ENCODE measurements around the gene VPS37D.
A peak's percentile ranks its signal among the peaks of the same experiment; 100 is the strongest.

The VPS37D gene

DNA sequence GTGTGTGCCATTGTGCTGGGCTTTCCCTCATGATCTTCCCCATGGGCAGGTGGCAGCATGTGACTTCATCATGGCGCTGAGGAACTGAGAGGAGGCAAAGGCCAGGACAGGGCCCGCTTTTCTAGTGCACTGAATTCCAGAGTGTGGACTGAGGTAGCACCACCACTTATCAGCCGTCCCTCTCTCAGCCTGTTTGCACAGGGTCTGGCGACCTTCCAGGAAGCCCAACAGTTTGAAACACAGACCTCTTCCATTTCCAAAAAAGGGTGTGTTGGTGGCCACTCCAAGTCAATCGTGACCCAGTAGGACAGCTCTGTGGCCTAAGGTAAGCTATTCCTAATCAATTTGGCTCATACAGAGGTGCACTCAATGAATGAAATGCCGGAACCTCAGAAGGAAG lies 11.2 kb downstream of the VPS37D start:
- no peak overlapping the region for H3K27ac ChIP-seq
- H3K4me2 ChIP-seq = no peak overlapping the region
- TF ChIP-seq Cebpa-rat (IDR thresholded peaks at IDR 0.05) = no peak
- peaks cover 7 to 39% (median 23%) of the 10 kb centered on the region in 11 experiments; a peak in 18 of 22 replicates for H3K36me3 ChIP-seq
- H4K20me1 ChIP-seq = peaks cover 0 to 65% (median 45%) of the 10 kb centered on the region in 11 experiments; a peak in 18 of 22 replicates
- H3K9me3 ChIP-seq (replicated peaks in 1 of 11) = no peaks in the 10 kb centered on the region
- H3K4me3 ChIP-seq = no peak overlapping the region
- H3K4me1 ChIP-seq = peaks cover 21 to 31% (median 27%) of the 10 kb centered on the region in 10 experiments
- H3K9ac ChIP-seq = no peak overlapping the region
- H3K27me3 ChIP-seq = no peaks in the 10 kb centered on the region

DNA sequence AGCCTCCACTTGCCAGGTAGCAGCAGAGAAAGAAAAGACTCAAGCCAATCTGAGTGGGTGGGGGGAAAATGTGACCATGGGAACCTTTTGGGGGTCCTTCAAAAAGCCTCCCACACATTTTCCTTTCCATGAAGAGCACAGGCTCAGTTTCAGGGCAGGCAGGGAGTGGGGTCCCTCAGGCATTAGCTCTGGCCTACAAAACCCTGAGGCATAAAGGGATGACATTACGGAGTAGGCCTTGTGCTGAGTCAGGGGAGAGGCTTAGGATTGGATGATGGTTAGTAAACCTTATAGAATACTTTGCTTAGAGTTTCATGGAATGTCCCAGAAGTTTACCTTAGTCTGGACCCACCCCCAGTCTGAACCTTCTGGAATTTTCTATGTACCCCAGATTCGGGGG lies 12.1 kb downstream of the VPS37D start:
- Histone ChIP-seq H3K36me3 (peaks cover 7 to 39% (median 23%) of the 10 kb centered on the region in 11 experiments; a peak in 18 of 22 replicates), H3K4me1 (peaks cover 29 to 39% (median 33%) of the 10 kb centered on the region in 10 experiments), H3K9ac (peak overlapping the region in 5 of 11 experiments; percentile 0 to 49 (median 15); a peak in 5 of 22 replicates), H3K9me3 (replicated peaks in 1 of 11) (no peaks in the 10 kb centered on the region), H3K4me2 (no peak overlapping the region), H3K4me3 (no peak overlapping the region), H3K27me3 (no peaks in the 10 kb centered on the region), H4K20me1 (peaks cover 0 to 69% (median 47%) of the 10 kb centered on the region in 11 experiments; a peak in 18 of 22 replicates), H3K27ac (0 out of 22 replicates have a peak overlapping the region, but pooled peaks of 1 of the 11 experiments have one; percentile 21)
- TF ChIP-seq Cebpa-rat (IDR thresholded peaks at IDR 0.05) = no peak

DNA sequence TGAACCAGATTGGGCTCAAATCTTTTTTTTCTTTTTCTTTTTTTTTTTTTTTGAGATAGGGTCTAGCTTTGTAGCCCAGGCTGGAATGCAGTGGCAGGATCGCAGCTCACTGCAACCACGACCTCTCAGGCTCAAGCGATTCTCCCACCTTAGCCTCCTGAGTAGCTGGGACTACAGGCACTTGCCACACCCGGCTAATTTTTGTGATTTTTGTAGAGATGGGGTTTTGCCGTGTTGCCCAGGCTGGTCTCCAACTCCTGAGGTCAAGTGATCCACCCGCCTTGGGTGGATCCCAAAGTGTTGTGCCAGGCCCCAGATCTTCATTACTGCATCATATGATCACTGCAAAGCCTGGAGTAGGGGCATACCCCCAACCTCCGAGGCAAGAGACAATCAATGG lies 12.9 kb downstream of the VPS37D start:
- peaks cover 0 to 71% (median 50%) of the 10 kb centered on the region in 11 experiments; a peak in 18 of 22 replicates for H4K20me1 ChIP-seq
- H3K4me3 ChIP-seq = no peak overlapping the region
- no peaks in the 10 kb centered on the region for H3K9me3 ChIP-seq (replicated peaks in 1 of 11)
- H3K4me2 ChIP-seq = peak overlapping the region; percentile 84 to 99 (median 98); a peak in 17 of 22 replicates
- H3K9ac ChIP-seq = peak overlapping the region in 4 of 11 experiments; percentile 6 to 96 (median 70); a peak in 2 of 22 replicates
- peaks cover 29 to 47% (median 41%) of the 10 kb centered on the region in 10 experiments for H3K4me1 ChIP-seq
- H3K27ac ChIP-seq = no peak overlapping the region
- no peak for TF ChIP-seq Cebpa-rat (IDR thresholded peaks at IDR 0.05)
- peaks cover 7 to 45% (median 23%) of the 10 kb centered on the region in 11 experiments; a peak in 18 of 22 replicates for H3K36me3 ChIP-seq
- no peaks in the 10 kb centered on the region for H3K27me3 ChIP-seq

DNA sequence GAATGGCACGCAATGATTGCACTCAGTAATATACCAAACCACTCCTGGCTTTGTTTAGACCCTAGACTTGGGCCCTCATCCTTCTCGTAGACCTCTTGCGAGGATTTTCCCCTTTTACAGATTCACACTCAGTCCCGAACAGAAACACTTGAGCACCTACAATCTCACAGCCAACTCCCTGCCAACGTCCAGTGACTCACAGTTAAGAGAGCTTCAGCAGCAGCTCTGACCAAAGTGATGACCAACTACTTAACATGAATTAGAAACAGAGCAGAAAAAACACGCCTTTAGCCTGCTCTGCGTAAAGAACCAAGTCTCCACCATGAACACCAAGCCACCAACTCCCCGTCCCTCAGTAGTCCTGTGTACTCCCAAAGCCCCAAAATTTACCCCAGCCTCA lies 13.4 kb downstream of the VPS37D start:
- Histone ChIP-seq H3K27me3 (no peaks in the 10 kb centered on the region), H3K4me1 (peaks cover 29 to 47% (median 41%) of the 10 kb centered on the region in 10 experiments), H3K4me2 (peak overlapping the region; percentile 84 to 99 (median 98)), H3K9me3 (replicated peaks in 1 of 11) (no peaks in the 10 kb centered on the region), H3K9ac (peak overlapping the region in 7 of 11 experiments; percentile 92 to 96 (median 94); a peak in 11 of 22 replicates), H3K27ac (no peak overlapping the region), H4K20me1 (peaks cover 0 to 71% (median 52%) of the 10 kb centered on the region in 11 experiments; a peak in 18 of 22 replicates), H3K36me3 (peaks cover 7 to 49% (median 27%) of the 10 kb centered on the region in 11 experiments; a peak in 19 of 22 replicates), H3K4me3 (no peak overlapping the region; a peak in 2 of 20 replicates)
- no peak for TF ChIP-seq Cebpa-rat (IDR thresholded peaks at IDR 0.05)

DNA sequence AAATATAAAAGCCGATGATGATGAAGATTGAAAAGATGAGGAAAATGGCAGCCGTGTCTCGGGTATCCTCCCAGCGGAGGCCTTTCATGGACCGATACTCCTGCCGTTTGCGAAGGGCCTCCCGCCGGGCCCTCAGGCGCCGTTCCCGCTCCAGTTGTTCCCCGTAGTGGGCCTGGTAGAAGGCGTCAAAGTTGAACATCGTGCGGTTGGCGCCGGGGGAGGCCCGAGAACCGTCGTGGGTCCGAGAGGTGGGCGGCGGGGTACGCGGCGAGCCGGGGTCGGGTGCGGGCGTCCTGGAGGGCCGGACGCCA lies 15.1 kb downstream of the VPS37D start:
- Histone ChIP-seq H3K9me3 (replicated peaks in 1 of 11) (no peaks in the 10 kb centered on the region), H3K27me3 (no peaks in the 10 kb centered on the region), H3K9ac (peak overlapping the region; percentile 85 to 96 (median 92)), H3K4me2 (peak overlapping the region; percentile 84 to 99 (median 98)), H3K4me1 (peaks cover 29 to 47% (median 41%) of the 10 kb centered on the region in 10 experiments), H3K27ac (peak overlapping the region; percentile 79 to 93 (median 87)), H4K20me1 (peaks cover 0 to 83% (median 67%) of the 10 kb centered on the region in 11 experiments; a peak in 18 of 22 replicates), H3K36me3 (peaks cover 24 to 64% (median 43%) of the 10 kb centered on the region in 11 experiments), H3K4me3 (peak overlapping the region; percentile 78 to 99 (median 92))
- TF ChIP-seq Cebpa-rat (IDR thresholded peaks at IDR 0.05) = no peak

DNA sequence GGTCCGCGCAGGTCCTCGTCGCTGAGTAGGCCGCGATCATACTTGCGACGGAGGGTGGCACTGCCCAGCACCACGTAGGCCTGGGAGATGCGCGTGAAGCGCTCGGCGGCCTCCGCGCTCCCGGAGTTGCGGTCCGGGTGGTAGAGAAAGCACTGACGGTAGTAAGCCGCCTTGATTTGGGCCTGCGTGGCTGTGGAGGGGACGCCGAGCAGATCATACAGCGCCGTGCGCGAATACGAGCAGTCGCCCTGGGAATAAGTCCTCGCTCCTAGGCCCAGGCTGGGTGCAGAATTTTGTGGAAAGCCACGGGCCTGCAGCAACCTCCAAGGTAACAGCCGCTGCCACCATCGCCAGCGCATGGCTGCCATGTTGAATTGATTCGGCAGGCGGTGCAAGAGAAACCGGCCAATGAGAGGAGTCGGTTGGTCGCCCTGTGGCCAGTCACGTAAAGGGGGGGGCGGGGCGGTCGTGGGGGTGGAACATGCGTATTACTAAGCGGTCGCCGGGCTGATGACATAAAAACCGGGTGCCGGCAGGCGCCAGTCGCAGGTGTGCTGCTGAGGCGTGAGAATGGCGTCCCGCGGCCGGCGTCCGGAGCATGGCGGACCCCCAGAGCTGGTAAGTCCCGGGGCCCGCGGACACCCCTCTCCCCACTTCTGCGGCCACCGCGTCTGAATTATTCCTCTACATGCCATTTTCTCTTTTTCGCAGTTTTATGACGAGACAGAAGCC lies 15.6 kb downstream of the VPS37D start, which contains the start of the genes BUD23 and DNAJC30:
Gene BUD23 (plus strand): TSS at position 542 of the 732 bp plus-strand sequence. CDS start 29 bp downstream, at position 571.
Gene DNAJC30 (minus strand): TSS at position 398 of the 732 bp plus-strand sequence. CDS start 30 bp downstream, at position 368.
- no peaks in the 10 kb centered on the region for H3K9me3 ChIP-seq (replicated peaks in 1 of 11)
- peaks cover 29 to 48% (median 41%) of the 10 kb centered on the region in 10 experiments for H3K4me1 ChIP-seq
- peak within 1 kb of the TSS; percentile 78 to 99 (median 92) for H3K4me3 ChIP-seq
- H3K27me3 ChIP-seq = no peaks in the 10 kb centered on the region
- peaks cover 0 to 83% (median 66%) of the 10 kb centered on the region in 11 experiments; a peak in 18 of 22 replicates for H4K20me1 ChIP-seq
- peak within 1 kb of the TSS; percentile 79 to 93 (median 87) for H3K27ac ChIP-seq
- H3K4me2 ChIP-seq = peak within 1 kb of the TSS; percentile 95 to 99 (median 98)
- no peak for TF ChIP-seq Cebpa-rat (IDR thresholded peaks at IDR 0.05)
- H3K36me3 ChIP-seq = peaks cover 28 to 64% (median 43%) of the 10 kb centered on the region in 11 experiments
- peak within 1 kb of the TSS; percentile 85 to 96 (median 92) for H3K9ac ChIP-seq

DNA sequence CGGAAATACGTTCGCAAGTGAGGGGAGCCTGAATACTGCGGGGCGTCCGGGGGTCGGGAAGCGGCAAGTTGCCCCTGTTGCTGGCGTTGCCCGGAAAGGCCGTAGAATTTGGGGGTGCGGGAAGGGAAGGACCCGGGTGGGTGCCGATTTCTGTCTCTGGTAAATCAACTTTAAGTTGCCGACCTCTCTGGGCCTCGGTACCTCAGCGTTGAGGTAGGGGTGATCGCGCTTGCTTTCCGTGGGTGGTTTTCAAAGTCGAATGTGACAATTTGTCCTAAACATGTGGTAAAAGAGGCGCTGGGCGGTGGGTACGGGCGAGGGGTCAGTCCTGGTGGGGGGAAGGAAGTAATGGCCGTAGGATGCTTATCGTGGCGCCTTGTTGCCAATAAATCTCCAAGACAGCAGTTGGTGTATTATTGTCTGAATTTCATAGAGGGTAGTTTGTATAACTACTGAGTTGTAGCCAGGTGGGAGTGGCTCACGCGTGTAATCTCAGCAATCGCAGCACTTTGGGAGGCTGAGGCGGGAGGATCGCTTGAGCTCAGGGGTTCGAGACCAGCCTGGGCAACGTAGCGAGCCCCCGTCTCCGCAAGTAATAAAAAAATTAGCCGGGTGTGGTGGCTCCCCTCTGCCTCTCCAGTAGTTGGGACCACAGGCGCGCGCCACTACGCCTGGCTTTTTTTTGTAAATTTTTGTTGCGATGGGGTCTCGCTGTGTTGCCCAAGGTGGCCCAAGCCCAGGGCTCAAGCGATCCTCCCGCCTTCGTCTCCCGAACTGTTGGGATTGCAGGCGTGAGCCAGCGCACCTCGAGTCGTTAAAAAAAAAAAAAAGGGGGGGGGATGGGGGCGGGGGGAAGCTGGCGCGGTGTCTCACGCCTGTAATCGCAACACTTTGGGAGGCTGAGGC lies 16.4 kb downstream of the VPS37D start:
- Histone ChIP-seq H3K4me1 (peaks cover 29 to 57% (median 43%) of the 10 kb centered on the region in 10 experiments), H3K4me2 (peak overlapping the region; percentile 78 to 99 (median 96)), H3K27me3 (no peaks in the 10 kb centered on the region), H3K36me3 (peaks cover 29 to 64% (median 44%) of the 10 kb centered on the region in 11 experiments), H4K20me1 (peaks cover 0 to 83% (median 64%) of the 10 kb centered on the region in 11 experiments; a peak in 18 of 22 replicates), H3K4me3 (peak overlapping the region; percentile 78 to 99 (median 92)), H3K9ac (peak overlapping the region; percentile 85 to 96 (median 92)), H3K9me3 (replicated peaks in 1 of 11) (no peaks in the 10 kb centered on the region), H3K27ac (peak overlapping the region; percentile 74 to 93 (median 87))
- no peak for TF ChIP-seq Cebpa-rat (IDR thresholded peaks at IDR 0.05)

DNA sequence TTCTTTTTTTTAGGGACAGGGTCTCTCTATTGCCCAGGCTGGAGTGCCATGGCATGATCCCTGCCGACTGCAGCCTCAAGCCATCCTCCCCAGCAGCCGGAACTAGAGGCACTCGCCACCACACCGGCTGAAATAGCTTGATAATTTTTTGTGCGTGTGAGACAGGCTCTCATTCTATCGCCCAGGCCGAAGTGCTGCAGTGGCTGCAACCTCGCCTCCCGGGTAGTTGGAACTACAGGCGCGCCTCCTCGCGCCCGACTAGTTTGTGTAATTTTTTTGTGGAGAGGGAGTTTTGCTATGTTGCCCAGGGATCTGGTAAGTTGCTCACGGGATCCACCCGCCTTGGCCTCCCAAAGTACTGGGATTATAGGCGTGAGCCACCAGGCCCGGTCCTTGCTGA lies 17.7 kb downstream of the VPS37D start:
- H4K20me1 ChIP-seq = peaks cover 0 to 83% (median 66%) of the 10 kb centered on the region in 11 experiments; a peak in 17 of 22 replicates
- H3K36me3 ChIP-seq = peaks cover 37 to 64% (median 49%) of the 10 kb centered on the region in 11 experiments
- no peaks in the 10 kb centered on the region for H3K27me3 ChIP-seq
- TF ChIP-seq Cebpa-rat (IDR thresholded peaks at IDR 0.05) = no peak
- no peak overlapping the region; a peak in 1 of 22 replicates for H3K9ac ChIP-seq
- H3K27ac ChIP-seq = no peak overlapping the region
- no peak overlapping the region for H3K4me3 ChIP-seq
- H3K4me2 ChIP-seq = peak overlapping the region in 8 of 11 experiments; percentile 78 to 99 (median 96); a peak in 13 of 22 replicates
- H3K4me1 ChIP-seq = peaks cover 38 to 62% (median 49%) of the 10 kb centered on the region in 10 experiments
- H3K9me3 ChIP-seq (replicated peaks in 1 of 11) = no peaks in the 10 kb centered on the region
